Measurements from ENCODE around the gene CRTAC1.

- TF ChIP-seq CTCF (IDR thresholded peaks at IDR 0.05 in 8 of 11, conservative IDR thresholded peaks at IDR 0.05 in 3 of 11): no peak
- TF ChIP-seq POLR2AphosphoS5 (IDR thresholded peaks at IDR 0.05): no peak
- TF ChIP-seq POLR2A (IDR thresholded peaks at IDR 0.05): no peak
Observed at GRCh38 chr10:97816609-97817008, 213.8 kb downstream of the CRTAC1 start.

All from spleen (tissue), 7 donors.